Measurements from ENCODE around the gene RIC3.

GRCh38 chr11:8204596-8204995, 35.8 kb upstream of the RIC3 start:
- TF ChIP-seq CTCF (IDR thresholded peaks at IDR 0.05) (no peak), POLR2AphosphoS5 (IDR thresholded peaks at IDR 0.05; ENCODE audit: insufficient read depth in 1 of 2, low read depth in 1 of 2) (no peak), POLR2A (IDR thresholded peaks at IDR 0.05) (no peak)
